Trophoblast cell (in vitro differentiated cells and primary cell): ENCODE measurements around the gene TBC1D19.

Source experiments
- DNase-seq, 2 donors: peaks; one replicate each; pipeline ENCODE4 v3.0.0-alpha.2; 2016
- H2AFZ ChIP-seq: 2 replicates; pipeline ENCODE4 v1.6.1; 2013; ENCODE audit warnings: low read length, moderate library complexity, mild to moderate bottlenecking; ENCODE audit not compliant: insufficient read depth, poor library complexity
- H2AK5ac ChIP-seq: 2 replicates; pipeline ENCODE4 v1.6.1; 2013; ENCODE audit warnings: mild to moderate bottlenecking, low read length
- H2BK120ac ChIP-seq: 2 replicates; pipeline ENCODE4 v1.6.1; 2013; ENCODE audit warnings: low read length, mild to moderate bottlenecking, moderate library complexity; ENCODE audit not compliant: insufficient read depth, poor library complexity
- H2BK12ac ChIP-seq: 2 replicates; pipeline ENCODE4 v1.6.1; 2013; ENCODE audit warnings: mild to moderate bottlenecking, low read length, moderate library complexity
- H2BK5ac ChIP-seq: 2 replicates; pipeline ENCODE4 v1.6.1; 2013; ENCODE audit warnings: low read length, low read depth, moderate library complexity, mild to moderate bottlenecking; ENCODE audit not compliant: poor library complexity
- H3K14ac ChIP-seq: 2 replicates; pipeline ENCODE4 v1.6.1; 2013; ENCODE audit warnings: mild to moderate bottlenecking, low read length
- H3K18ac ChIP-seq: 2 replicates; pipeline ENCODE4 v1.6.1; 2013; ENCODE audit warnings: mild to moderate bottlenecking, low read length
- H3K23ac ChIP-seq: 2 replicates; pipeline ENCODE4 v1.6.1; 2013; ENCODE audit warnings: low read length
- H3K27ac ChIP-seq: 2 replicates; pipeline ENCODE4 v1.5.1; 2013; ENCODE audit warnings: low read depth, mild to moderate bottlenecking, inconsistent platforms, low read length, moderate library complexity
- H3K27me3 ChIP-seq: 2 replicates; pipeline ENCODE4 v1.6.1; 2013; ENCODE audit warnings: inconsistent platforms, mild to moderate bottlenecking, low read length, moderate library complexity; ENCODE audit not compliant: insufficient read depth
- H3K36me3 ChIP-seq, 2 experiments: 1 replicate in 1 of 2; 2 replicates in 1 of 2; pipeline ENCODE4 v1.6.1; 2013; ENCODE audit warnings: low read length in 2 of 2, mild to moderate bottlenecking in 2 of 2, moderate library complexity in 1 of 2; ENCODE audit not compliant: insufficient read depth in 2 of 2, control insufficient read depth in 1 of 2
- H3K4ac ChIP-seq: 2 replicates; pipeline ENCODE4 v1.6.1; 2013; ENCODE audit warnings: low read depth, mild to moderate bottlenecking, low read length, moderate library complexity
- H3K4me1 ChIP-seq, 2 experiments: 1 replicate in 1 of 2; 2 replicates in 1 of 2; pipeline ENCODE4 v1.6.1; 2013; ENCODE audit warnings: low read length in 2 of 2, mild to moderate bottlenecking in 2 of 2, moderate library complexity in 1 of 2; ENCODE audit not compliant: insufficient read depth in 2 of 2, control insufficient read depth in 1 of 2
- H3K4me2 ChIP-seq: 2 replicates; pipeline ENCODE4 v1.6.1; 2013; ENCODE audit warnings: inconsistent platforms, mild to moderate bottlenecking, low read length, moderate library complexity
- H3K4me3 ChIP-seq: 2 replicates; pipeline ENCODE4 v1.5.1; 2013; ENCODE audit warnings: mild to moderate bottlenecking, low read depth, low read length, inconsistent platforms
- H3K79me1 ChIP-seq: one replicate; pipeline ENCODE4 v1.6.1; 2013; ENCODE audit warnings: low read length
- H3K79me2 ChIP-seq: 2 replicates; pipeline ENCODE4 v1.6.1; 2013; ENCODE audit warnings: low read length, mild to moderate bottlenecking; ENCODE audit not compliant: control insufficient read depth, insufficient read depth, poor library complexity
- H3K9ac ChIP-seq: 2 replicates; pipeline ENCODE4 v1.6.1; 2013; ENCODE audit warnings: mild to moderate bottlenecking, low read length
- H3K9me3 ChIP-seq: 2 replicates; pipeline ENCODE4 v1.6.1; 2013; ENCODE audit warnings: low read depth, mild to moderate bottlenecking, control low read depth, inconsistent platforms, low read length; ENCODE audit not compliant: insufficient read depth
- H4K12ac ChIP-seq: 2 replicates; pipeline ENCODE4 v1.6.1; 2013; ENCODE audit warnings: low read depth, mild to moderate bottlenecking, low read length, moderate library complexity
- H4K8ac ChIP-seq: 2 replicates; pipeline ENCODE4 v1.6.1; 2013; ENCODE audit warnings: low read depth, mild to moderate bottlenecking, low read length, moderate library complexity
- H4K91ac ChIP-seq: one replicate; pipeline ENCODE4 v1.6.1; 2013; ENCODE audit warnings: low read depth, mild to moderate bottlenecking, low read length, moderate library complexity
- WGBS: extraction: QIAGEN DNeasy Blood & Tissue Kit; methylation state at CpG from one replicate; pipeline ENCODE4 v1.1.7; 2013; ENCODE audit warnings: missing lambda C conversion rate; ENCODE audit not compliant: insufficient read length, insufficient coverage; ENCODE audit errors: extremely low coverage; 5-methylcytosine and 5-hydroxymethylcytosine counted together

TBC1D19 gene

GRCh38 chr4:26607776-26608175, 23.9 kb downstream of the TBC1D19 start:
- Histone ChIP-seq H3K4me2 (no peak overlapping the region), H3K23ac (no peak overlapping the region)

GRCh38 chr4:26609391-26609790, 25.5 kb downstream of the TBC1D19 start:
- Histone ChIP-seq H3K14ac (no peak overlapping the region), H3K4ac (no peak overlapping the region), H2BK5ac (no peak overlapping the region), H3K27ac (no peak overlapping the region), H2BK12ac (no peak overlapping the region), H3K4me3 (no peak overlapping the region), H4K8ac (no peak overlapping the region), H3K36me3 (no peaks in the 10 kb centered on the region), H3K4me1 (no peaks in the 10 kb centered on the region), H3K27me3 (no peaks in the 10 kb centered on the region), H4K91ac (no peak overlapping the region), H3K23ac (no peak overlapping the region), H2AFZ (no peak overlapping the region), H3K9ac (no peak overlapping the region), H3K79me1 (no peaks in the 10 kb centered on the region), H3K9me3 (no peaks in the 10 kb centered on the region), H2AK5ac (no peak overlapping the region), H3K18ac (no peak overlapping the region), H3K79me2 (no peaks in the 10 kb centered on the region), H4K12ac (no peak overlapping the region), H2BK120ac (no peak overlapping the region), H3K4me2 (no peak overlapping the region)
- no peak for DNase-seq

More at GRCh38 chr4:26607776-26608175, 23.9 kb downstream of the TBC1D19 start:
- H3K27ac ChIP-seq, result no peak overlapping the region
- no peaks in the 10 kb centered on the region for H3K79me1 ChIP-seq
- no peak overlapping the region for H3K18ac ChIP-seq
- no peaks in the 10 kb centered on the region for H3K4me1 ChIP-seq
- H3K36me3 ChIP-seq, result no peaks in the 10 kb centered on the region
- H4K12ac ChIP-seq, result no peak overlapping the region
- H3K4ac ChIP-seq, result no peak overlapping the region
- no peaks in the 10 kb centered on the region for H3K79me2 ChIP-seq
- no peak overlapping the region for H4K8ac ChIP-seq
- no peak overlapping the region for H2BK120ac ChIP-seq
- H2BK12ac ChIP-seq, result no peak overlapping the region
- no CpG with 5 or more reads among the region's 2 CpGs for WGBS
- no peak overlapping the region for H2AFZ ChIP-seq
- DNase-seq, result no peak
- no peaks in the 10 kb centered on the region for H3K9me3 ChIP-seq
- no peak overlapping the region for H3K4me3 ChIP-seq
- H4K91ac ChIP-seq, result no peak overlapping the region
- H2BK5ac ChIP-seq, result no peak overlapping the region
- H3K9ac ChIP-seq, result no peak overlapping the region
- H3K14ac ChIP-seq, result no peak overlapping the region
- no peaks in the 10 kb centered on the region for H3K27me3 ChIP-seq
- no peak overlapping the region for H2AK5ac ChIP-seq

GRCh38 chr4:26609868-26610267, 26.0 kb downstream of the TBC1D19 start:
- Histone ChIP-seq H2BK120ac (no peak overlapping the region), H4K8ac (no peak overlapping the region), H3K9ac (no peak overlapping the region), H3K36me3 (no peaks in the 10 kb centered on the region), H4K12ac (no peak overlapping the region), H3K18ac (no peak overlapping the region), H2BK5ac (no peak overlapping the region), H2AFZ (no peak overlapping the region), H2AK5ac (no peak overlapping the region), H3K4me3 (no peak overlapping the region), H3K4ac (no peak overlapping the region), H3K27ac (no peak overlapping the region), H3K23ac (no peak overlapping the region), H3K9me3 (no peaks in the 10 kb centered on the region), H3K4me2 (no peak overlapping the region), H3K27me3 (no peaks in the 10 kb centered on the region), H3K79me2 (no peaks in the 10 kb centered on the region), H4K91ac (no peak overlapping the region), H3K79me1 (no peaks in the 10 kb centered on the region), H3K14ac (no peak overlapping the region), H3K4me1 (no peaks in the 10 kb centered on the region), H2BK12ac (no peak overlapping the region)
- no peak for DNase-seq
- no CpG with 5 or more reads among the region's 2 CpGs for whole genome bisulfite sequencing

GRCh38 chr4:26611372-26611771, 27.5 kb downstream of the TBC1D19 start:
- no peak overlapping the region for H4K12ac ChIP-seq
- no peak overlapping the region for H3K9ac ChIP-seq
- no peak overlapping the region for H2AFZ ChIP-seq
- no peak overlapping the region for H3K27ac ChIP-seq
- H2BK120ac ChIP-seq, result no peak overlapping the region
- H2BK5ac ChIP-seq, result no peak overlapping the region
- H3K9me3 ChIP-seq, result no peaks in the 10 kb centered on the region
- H3K18ac ChIP-seq, result no peak overlapping the region
- no peaks in the 10 kb centered on the region for H3K79me1 ChIP-seq
- H3K14ac ChIP-seq, result no peak overlapping the region
- H2BK12ac ChIP-seq, result no peak overlapping the region
- no peaks in the 10 kb centered on the region for H3K4me1 ChIP-seq
- H2AK5ac ChIP-seq, result no peak overlapping the region
- H3K36me3 ChIP-seq, result no peaks in the 10 kb centered on the region
- DNase-seq, result no peak
- no peak overlapping the region for H4K8ac ChIP-seq
- no peak overlapping the region for H3K4ac ChIP-seq
- no peaks in the 10 kb centered on the region for H3K79me2 ChIP-seq
- no peak overlapping the region for H3K23ac ChIP-seq
- no peak overlapping the region for H4K91ac ChIP-seq
- no peak overlapping the region for H3K4me3 ChIP-seq
- no peaks in the 10 kb centered on the region for H3K27me3 ChIP-seq
- H3K4me2 ChIP-seq, result no peak overlapping the region

GRCh38 chr4:26611885-26612284, 28.0 kb downstream of the TBC1D19 start:
- H3K36me3 ChIP-seq, result no peaks in the 10 kb centered on the region
- no peaks in the 10 kb centered on the region for H3K9me3 ChIP-seq
- H3K4me2 ChIP-seq, result no peak overlapping the region
- no peak overlapping the region for H2BK120ac ChIP-seq
- H3K79me1 ChIP-seq, result no peaks in the 10 kb centered on the region
- no peak overlapping the region for H2BK12ac ChIP-seq
- no peak overlapping the region for H3K23ac ChIP-seq
- no peaks in the 10 kb centered on the region for H3K79me2 ChIP-seq
- no peaks in the 10 kb centered on the region for H3K4me1 ChIP-seq
- H4K12ac ChIP-seq, result no peak overlapping the region
- H3K9ac ChIP-seq, result no peak overlapping the region
- no peak overlapping the region for H2BK5ac ChIP-seq
- no peak overlapping the region for H3K14ac ChIP-seq
- no peak overlapping the region for H3K4me3 ChIP-seq
- no peak overlapping the region for H3K4ac ChIP-seq
- H2AK5ac ChIP-seq, result no peak overlapping the region
- no peaks in the 10 kb centered on the region for H3K27me3 ChIP-seq
- DNase-seq, result no peak
- WGBS, result no CpG with 5 or more reads among the region's 1 CpG
- no peak overlapping the region for H3K27ac ChIP-seq
- H4K8ac ChIP-seq, result no peak overlapping the region
- no peak overlapping the region for H3K18ac ChIP-seq
- no peak overlapping the region for H2AFZ ChIP-seq
- no peak overlapping the region for H4K91ac ChIP-seq
